ENCODE data around the gene ORAI3.

- TF ChIP-seq CTCF (IDR thresholded peaks at IDR 0.05) (no peak), E2F4 (CRISPR knock-in tag; IDR thresholded peaks at IDR 0.05; ENCODE audit: borderline replicate concordance, low read depth) (no peak), TP53 (CRISPR knock-in tag; IDR thresholded peaks at IDR 0.05) (no peak), CDX4 (CRISPR knock-in tag; IDR thresholded peaks at IDR 0.05; ENCODE audit: borderline replicate concordance) (no peak), NR3C1 (CRISPR knock-in tag; conservative IDR thresholded peaks at IDR 0.05; ENCODE audit: low read depth) (no peak)
Measured at GRCh38 chr16:31001507-31002249, 52.8 kb downstream of the ORAI3 start.

Data from WTC11 (cell line).